Neural progenitor cell (in vitro differentiated cells): ENCODE results near the gene CSF1R. TPM values are rescaled to one million over a fixed set of nuclear protein-coding genes. Genes with fewer than 3 reads are reported as not detected.

Experiments used
- DNase-seq: peaks from one replicate; pipeline ENCODE4 v3.0.0-alpha.2; 2016; ENCODE audit warnings: low spot score
- H2AFZ ChIP-seq: fragments of 200-600 bp; sonication (generic); replicated peaks from 2 replicates; pipeline ENCODE4 v1.6.1; 2016; ENCODE audit warnings: antibody characterized with exemption
- H3F3A ChIP-seq: fragments of 200-600 bp; sonication (generic); 2 replicates; pipeline ENCODE4 v1.6.1; 2016; ENCODE audit warnings: antibody characterized with exemption, low read depth
- H3K27ac ChIP-seq: fragments of 200-600 bp; sonication (generic); 2 replicates; pipeline ENCODE4 v1.5.1; 2016; ENCODE audit warnings: mild to moderate bottlenecking
- H3K27me3 ChIP-seq: fragments of 200-600 bp; sonication (generic); 2 replicates; pipeline ENCODE4 v1.6.1; 2016; ENCODE audit warnings: mild to moderate bottlenecking, moderate library complexity
- H3K36me3 ChIP-seq: fragments of 200-600 bp; sonication (generic); 2 replicates; pipeline ENCODE4 v1.5.1; 2016
- H3K4me1 ChIP-seq: fragments of 200-600 bp; sonication (generic); 2 replicates; pipeline ENCODE4 v1.6.1; 2016; ENCODE audit warnings: mixed run types
- H3K4me2 ChIP-seq: fragments of 200-600 bp; sonication (generic); 2 replicates; pipeline ENCODE4 v1.6.1; 2016
- H3K4me3 ChIP-seq: fragments of 200-600 bp; sonication (generic); 2 replicates; pipeline ENCODE4 v1.5.1; 2016
- H3K79me2 ChIP-seq: fragments of 200-600 bp; sonication (generic); 2 replicates; pipeline ENCODE4 v1.6.1; 2016; ENCODE audit warnings: low read depth
- H3K9ac ChIP-seq: fragments of 200-600 bp; sonication (generic); 2 replicates; pipeline ENCODE4 v1.6.1; 2016
- H3K9me3 ChIP-seq: fragments of 200-600 bp; sonication (generic); 2 replicates; pipeline ENCODE4 v1.5.1; 2016; ENCODE audit warnings: low read depth
- H4K20me1 ChIP-seq: fragments of 200-600 bp; sonication (generic); 2 replicates; pipeline ENCODE4 v1.6.1; 2016; ENCODE audit warnings: low read depth
- H3K27ac Mint-ChIP-seq: 3 replicates; pipeline ENCODE4 v1.8.0; 2021; ENCODE audit warnings: mixed read lengths
- H3K27me3 Mint-ChIP-seq: 2 replicates; pipeline ENCODE4 v1.8.0; 2022; ENCODE audit warnings: low read depth, mild to moderate bottlenecking, inconsistent platforms, moderate library complexity, mixed read lengths; ENCODE audit not compliant: insufficient read depth
- H3K36me3 Mint-ChIP-seq: 3 replicates; pipeline ENCODE4 v1.8.0; 2021; ENCODE audit warnings: mixed read lengths
- H3K4me1 Mint-ChIP-seq: 3 replicates; pipeline ENCODE4 v1.8.0; 2021; ENCODE audit warnings: mixed read lengths
- H3K4me3 Mint-ChIP-seq: 3 replicates; pipeline ENCODE4 v1.8.0; 2021; ENCODE audit warnings: mild to moderate bottlenecking, moderate library complexity, mixed read lengths
- H3K9me3 Mint-ChIP-seq: 3 replicates; pipeline ENCODE4 v1.8.0; 2020; ENCODE audit warnings: mixed read lengths
- CTCF ChIP-seq: fragments of 200-600 bp; sonication (generic); IDR thresholded peaks from 2 replicates; pipeline ENCODE4 v1.5.1; 2017; ENCODE audit warnings: antibody characterized with exemption, mild to moderate bottlenecking
- EZH2 ChIP-seq: fragments of 200-600 bp; sonication (generic); IDR thresholded peaks from 2 replicates; pipeline ENCODE4 v1.6.1; 2017; ENCODE audit warnings: antibody characterized with exemption, mild to moderate bottlenecking, moderate library complexity
- EZH2phosphoT487 ChIP-seq: fragments of 200-600 bp; sonication (generic); IDR thresholded peaks from 2 replicates; pipeline ENCODE4 v1.6.1; 2017; ENCODE audit warnings: antibody characterized with exemption
- total RNA-seq: library from RNA; depleted of rRNA; stranded (reverse); fragments of >200 nt; gene quantifications from 2 replicates; pipeline ENCODE4 v1.2.3, GENCODE V29; 2015; ENCODE audit warnings: low replicate concordance

Gene CSF1R
- total RNA-seq, 1 donor from 2014 or later = not detected

- peak overlapping the region; percentile 14 for H3K27ac Mint-ChIP-seq
- H4K20me1 ChIP-seq = no peaks in the 10 kb centered on the region
- H3K4me1 Mint-ChIP-seq = peaks cover 41% of the 10 kb centered on the region
- H3K36me3 ChIP-seq = no peaks in the 10 kb centered on the region
- DNase-seq = no peak
- no peak overlapping the region for H3K4me3 Mint-ChIP-seq
- H3F3A ChIP-seq = peaks cover 8% of the 10 kb centered on the region
- H3K9me3 Mint-ChIP-seq = no peaks in the 10 kb centered on the region
- H2AFZ ChIP-seq = no peak overlapping the region
- no peaks in the 10 kb centered on the region for H3K9me3 ChIP-seq
- H3K4me1 ChIP-seq = peaks cover 16% of the 10 kb centered on the region
- H3K36me3 Mint-ChIP-seq = no peaks in the 10 kb centered on the region
- no peaks in the 10 kb centered on the region for H3K79me2 ChIP-seq
- H3K4me2 ChIP-seq = no peak overlapping the region
- no peak overlapping the region for H3K4me3 ChIP-seq
- H3K27me3 Mint-ChIP-seq = peaks cover 3% of the 10 kb centered on the region
- TF ChIP-seq CTCF = no peak
- H3K9ac ChIP-seq = no peak overlapping the region
- H3K27ac ChIP-seq = no peak overlapping the region
- H3K27me3 ChIP-seq = no peaks in the 10 kb centered on the region
Measured at GRCh38 chr5:150108711-150109514, 22.6 kb upstream of the CSF1R start.

- Mint-ChIP-seq H3K27ac (peak overlapping the region; percentile 20), H3K4me1 (peaks cover 35% of the 10 kb centered on the region), H3K27me3 (peaks cover 3% of the 10 kb centered on the region), H3K36me3 (no peaks in the 10 kb centered on the region), H3K9me3 (no peaks in the 10 kb centered on the region), H3K4me3 (no peak overlapping the region)
- TF ChIP-seq EZH2 = no peak
- TF ChIP-seq EZH2phosphoT487 = no peak
- TF ChIP-seq CTCF = no peak
- Histone ChIP-seq H3F3A (peaks cover 8% of the 10 kb centered on the region), H3K9me3 (no peaks in the 10 kb centered on the region), H3K27ac (no peak overlapping the region), H3K4me1 (peaks cover 16% of the 10 kb centered on the region), H3K27me3 (no peaks in the 10 kb centered on the region), H3K4me2 (no peak overlapping the region), H3K36me3 (no peaks in the 10 kb centered on the region), H3K79me2 (no peaks in the 10 kb centered on the region), H2AFZ (no peak overlapping the region), H3K9ac (no peak overlapping the region), H4K20me1 (no peaks in the 10 kb centered on the region), H3K4me3 (no peak overlapping the region)
- DNase-seq = no peak
Measured at GRCh38 chr5:150107909-150108447, 21.6 kb upstream of the CSF1R start.

- no peaks in the 10 kb centered on the region for H3K9me3 Mint-ChIP-seq
- no peak overlapping the region for H3K9ac ChIP-seq
- H3K4me1 ChIP-seq = peaks cover 8% of the 10 kb centered on the region
- no peaks in the 10 kb centered on the region for H3K36me3 Mint-ChIP-seq
- H3K4me3 Mint-ChIP-seq = no peak overlapping the region
- no peaks in the 10 kb centered on the region for H3K27me3 ChIP-seq
- H3K79me2 ChIP-seq = no peaks in the 10 kb centered on the region
- peaks cover 24% of the 10 kb centered on the region for H3K4me1 Mint-ChIP-seq
- no peak for DNase-seq
- TF ChIP-seq EZH2phosphoT487 (no peak), CTCF (no peak), EZH2 (no peak)
- H3F3A ChIP-seq = no peaks in the 10 kb centered on the region
- no peak overlapping the region for H3K4me2 ChIP-seq
- no peaks in the 10 kb centered on the region for H3K36me3 ChIP-seq
- no peak overlapping the region for H3K4me3 ChIP-seq
- H3K27me3 Mint-ChIP-seq = peaks cover 3% of the 10 kb centered on the region
- H3K27ac ChIP-seq = no peak overlapping the region
- H3K27ac Mint-ChIP-seq = peak overlapping the region; percentile 3
- H2AFZ ChIP-seq = no peak overlapping the region
- no peaks in the 10 kb centered on the region for H3K9me3 ChIP-seq
- no peaks in the 10 kb centered on the region for H4K20me1 ChIP-seq
Measured at GRCh38 chr5:150106674-150107426, 20.5 kb upstream of the CSF1R start.
